C4-2B (cell line): ENCODE data around the gene TMEM266.

Experiments
- ZFX ChIP-seq: fragments of 450-650 bp; IDR thresholded peaks from 2 replicates; pipeline ENCODE4 v1.6.1; 2017
- TF ChIP-seq, protein P1 (sequence below): fragments of 450-650 bp; conservative IDR thresholded peaks from 2 replicates; pipeline ENCODE4 v1.5.1; 2017; ENCODE audit warnings: mild to moderate bottlenecking

DNA sequence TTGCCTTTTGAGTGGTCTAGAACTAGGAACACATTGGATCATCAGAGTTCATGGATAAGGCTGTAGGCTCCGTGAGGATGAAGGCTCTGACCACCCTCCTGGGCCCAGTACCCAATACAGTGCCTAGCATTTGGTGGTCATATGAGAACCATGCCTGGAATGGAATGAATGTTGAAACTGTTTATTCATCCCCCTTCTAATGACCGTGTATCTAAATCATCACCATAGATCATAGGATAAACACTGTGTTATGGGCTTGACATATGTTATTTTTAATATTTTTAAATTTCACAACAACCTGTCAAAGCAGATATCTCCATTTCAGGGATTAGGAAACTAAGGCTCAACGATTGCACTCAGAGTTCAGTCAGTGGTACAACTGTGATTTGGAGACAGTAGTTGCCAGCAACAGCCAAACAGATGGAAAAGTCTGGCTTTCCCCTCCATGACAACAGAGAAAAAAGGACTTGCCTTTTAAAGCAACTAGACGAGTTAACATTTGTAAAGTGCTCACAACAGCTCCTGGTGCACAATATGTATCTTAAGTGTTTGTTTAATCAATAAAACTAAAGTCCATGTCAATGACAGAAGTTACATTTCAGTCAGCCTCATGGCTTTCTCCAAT, 89.6 kb downstream of the TMEM266 start:
- TF ChIP-seq, protein P1, sequence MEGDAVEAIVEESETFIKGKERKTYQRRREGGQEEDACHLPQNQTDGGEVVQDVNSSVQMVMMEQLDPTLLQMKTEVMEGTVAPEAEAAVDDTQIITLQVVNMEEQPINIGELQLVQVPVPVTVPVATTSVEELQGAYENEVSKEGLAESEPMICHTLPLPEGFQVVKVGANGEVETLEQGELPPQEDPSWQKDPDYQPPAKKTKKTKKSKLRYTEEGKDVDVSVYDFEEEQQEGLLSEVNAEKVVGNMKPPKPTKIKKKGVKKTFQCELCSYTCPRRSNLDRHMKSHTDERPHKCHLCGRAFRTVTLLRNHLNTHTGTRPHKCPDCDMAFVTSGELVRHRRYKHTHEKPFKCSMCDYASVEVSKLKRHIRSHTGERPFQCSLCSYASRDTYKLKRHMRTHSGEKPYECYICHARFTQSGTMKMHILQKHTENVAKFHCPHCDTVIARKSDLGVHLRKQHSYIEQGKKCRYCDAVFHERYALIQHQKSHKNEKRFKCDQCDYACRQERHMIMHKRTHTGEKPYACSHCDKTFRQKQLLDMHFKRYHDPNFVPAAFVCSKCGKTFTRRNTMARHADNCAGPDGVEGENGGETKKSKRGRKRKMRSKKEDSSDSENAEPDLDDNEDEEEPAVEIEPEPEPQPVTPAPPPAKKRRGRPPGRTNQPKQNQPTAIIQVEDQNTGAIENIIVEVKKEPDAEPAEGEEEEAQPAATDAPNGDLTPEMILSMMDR: no peak
- TF ChIP-seq ZFX: no peak
